GM23338 (cell line): ENCODE measurements around the gene TP53.

Experiments used
- CREB1 ChIP-seq: fragments of 250-450 bp; sonication (Bioruptor Pico); IDR thresholded peaks from 2 replicates; pipeline ENCODE4 v1.5.0; 2020; ENCODE audit warnings: low read depth, mild to moderate bottlenecking, moderate library complexity
- CTCF ChIP-seq, 2 experiments: fragments of 200-600 bp in 1 of 2; sonication (generic) in 1 of 2; conservative IDR thresholded peaks; 2 replicates each; pipeline versions ENCODE4 v1.5.1 to v1.6.1; 2016 to 2017; ENCODE audit warnings: antibody characterized with exemption in 2 of 2, low read depth in 2 of 2, mild to moderate bottlenecking in 2 of 2, moderate library complexity in 1 of 2
- ETS1 ChIP-seq: IDR thresholded peaks from 2 replicates; pipeline ENCODE4 v1.6.1; 2016; ENCODE audit warnings: antibody characterized with exemption
- EZH2 ChIP-seq: fragments of 200-600 bp; sonication (generic); IDR thresholded peaks from one replicate; pipeline ENCODE4 v1.8.0; 2017; ENCODE audit warnings: antibody characterized with exemption, mild to moderate bottlenecking, low read depth; ENCODE audit not compliant: unreplicated experiment
- EZH2phosphoT487 ChIP-seq: fragments of 200-600 bp; sonication (generic); IDR thresholded peaks from one replicate; pipeline ENCODE4 v1.8.1; 2018; ENCODE audit warnings: antibody characterized with exemption; ENCODE audit not compliant: unreplicated experiment
- JUNB ChIP-seq: IDR thresholded peaks from one replicate; pipeline ENCODE4 v1.6.1; 2016; ENCODE audit warnings: antibody characterized with exemption; ENCODE audit not compliant: unreplicated experiment
- NANOG ChIP-seq: IDR thresholded peaks from 2 replicates; pipeline ENCODE4 v1.6.1; 2016; ENCODE audit warnings: antibody characterized with exemption, borderline replicate concordance
- POLR2AphosphoS5 ChIP-seq: IDR thresholded peaks from 2 replicates; pipeline ENCODE4 v1.6.1; 2016; ENCODE audit warnings: antibody characterized with exemption, low read depth
- REST ChIP-seq: IDR thresholded peaks from one replicate; pipeline ENCODE4 v1.6.1; 2018; ENCODE audit warnings: antibody characterized with exemption; ENCODE audit not compliant: unreplicated experiment
- STAT1 ChIP-seq: IDR thresholded peaks from one replicate; pipeline ENCODE4 v1.6.1; 2016; ENCODE audit warnings: antibody characterized with exemption; ENCODE audit not compliant: unreplicated experiment
- ZNF114 ChIP-seq: fragments of 250-450 bp; sonication (Bioruptor Pico); IDR thresholded peaks from 2 replicates; pipeline ENCODE4 v1.5.0; 2020; ENCODE audit warnings: mild to moderate bottlenecking, moderate library complexity
- ZNF331 ChIP-seq: fragments of 250-450 bp; sonication (Bioruptor Pico); IDR thresholded peaks from 2 replicates; pipeline ENCODE4 v1.5.0; 2020; ENCODE audit warnings: low read depth, mild to moderate bottlenecking, moderate library complexity
- ZNF462 ChIP-seq: fragments of 250-450 bp; sonication (Bioruptor Pico); IDR thresholded peaks from 2 replicates; pipeline ENCODE4 v1.5.0; 2020; ENCODE audit warnings: mild to moderate bottlenecking, moderate library complexity

GRCh38 chr17:7655541-7655840 is 31.8 kb downstream of the TP53 start:
- no peak for TF ChIP-seq CTCF (conservative IDR thresholded peaks at IDR 0.05; ENCODE audit: low read depth in 2 of 2)
- no peak for TF ChIP-seq CREB1 (CRISPR knock-in tag)
- TF ChIP-seq JUNB = no peak
- TF ChIP-seq EZH2phosphoT487 = no peak
- TF ChIP-seq ZNF462 (CRISPR knock-in tag) = no peak
- no peak for TF ChIP-seq EZH2
- TF ChIP-seq POLR2AphosphoS5 = no peak
- no peak for TF ChIP-seq ZNF331 (CRISPR knock-in tag)
- no peak for TF ChIP-seq REST
- no peak for TF ChIP-seq ETS1
- no peak for TF ChIP-seq STAT1
- no peak for TF ChIP-seq ZNF114
- TF ChIP-seq NANOG = no peak
